Measurements from ENCODE around the gene SIKE1. TPM values are rescaled to one million over a fixed set of nuclear protein-coding genes. Genes with fewer than 3 reads are reported as not detected.
A peak's percentile ranks its signal among the peaks of the same experiment; 100 is the strongest.

Gene SIKE1
- total RNA-seq, 1 experiment from 2014 or later = 104 TPM

DNA sequence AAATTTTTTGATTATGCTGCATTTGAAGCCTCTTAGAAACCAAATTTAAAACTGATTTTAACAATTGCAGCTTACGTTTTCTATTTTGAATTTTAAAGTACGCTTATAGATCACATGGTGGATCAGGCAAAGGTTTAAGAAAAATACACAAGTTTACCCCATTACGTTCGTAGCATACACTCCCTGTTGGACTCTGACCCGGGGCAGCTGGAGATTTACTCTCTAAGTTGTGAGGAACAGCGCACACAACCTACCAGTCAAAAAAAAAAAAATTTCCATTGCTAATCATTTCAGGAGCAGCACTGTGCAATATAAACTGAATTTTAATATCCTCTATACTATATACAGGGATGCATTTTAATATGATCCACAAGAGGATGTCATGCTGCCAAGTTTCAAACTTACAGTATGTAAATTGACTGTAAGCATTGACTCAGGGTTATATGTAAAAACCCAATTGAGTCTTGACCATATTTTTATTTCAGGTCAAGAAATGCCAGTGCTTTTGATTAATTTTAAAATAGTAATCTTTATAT is 43.1 kb downstream of the SIKE1 start:
- peaks cover 33% of the 10 kb centered on the region for H3K79me2 ChIP-seq (ENCODE audit: low read length)

DNA sequence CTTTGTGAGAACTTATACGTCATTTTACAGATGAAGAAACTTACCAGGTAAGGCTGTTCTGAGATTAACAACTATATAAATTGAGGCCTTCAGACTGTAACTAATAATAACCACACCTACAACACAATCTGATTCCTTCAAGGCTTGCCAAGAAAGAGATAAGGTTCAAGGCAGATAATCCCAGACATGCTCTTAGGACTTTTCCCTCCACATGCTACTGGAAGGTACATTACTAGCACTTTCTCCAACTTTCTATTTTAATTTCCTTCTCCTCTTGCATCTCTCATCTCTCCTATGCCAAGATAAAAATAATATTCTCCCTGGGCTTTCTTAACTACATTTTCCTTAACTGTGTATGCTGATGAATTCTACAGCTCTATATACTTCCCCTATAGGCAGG is 45.0 kb downstream of the SIKE1 start:
- H3F3A ChIP-seq (ENCODE audit: low read length, unreplicated experiment) = no peaks in the 10 kb centered on the region
- ATAC-seq (no peak), DNase-seq (no peak)
- CTCF ChIA-PET = no interaction called here
- H2AFZ ChIP-seq (ENCODE audit: low read length) = no peak overlapping the region
- H3K9me3 ChIP-seq (ENCODE audit: low read length) = no peaks in the 10 kb centered on the region
- no TSS peak for BruUV-seq (replicated peaks)
- H3K27ac ChIP-seq (ENCODE audit: low read length) = no peak overlapping the region
- H3K36me3 ChIP-seq (ENCODE audit: low read depth, low read length) = peaks cover 83% of the 10 kb centered on the region
- intact Hi-C loops (cut with micrococcal nuclease) = no loop called here
- no peaks in the 10 kb centered on the region for H3K27me3 ChIP-seq (ENCODE audit: low read length)
- peaks cover 2% of the 10 kb centered on the region; the same call in 1 of the 2 replicates for H4K20me1 ChIP-seq (ENCODE audit: low read length)
- H3K4me3 ChIP-seq (ENCODE audit: low read length) = no peak overlapping the region
- H3K4me1 ChIP-seq (ENCODE audit: insufficient read depth, low read length) = no peaks in the 10 kb centered on the region
- H3K4me2 ChIP-seq (ENCODE audit: low read length) = no peak overlapping the region
- POLR2A ChIA-PET (ENCODE audit: unreplicated experiment) = no interaction called here
- H3K79me2 ChIP-seq (ENCODE audit: low read length) = peaks cover 14% of the 10 kb centered on the region
- TF ChIP-seq EZH2phosphoT487 (IDR thresholded peaks at IDR 0.05; ENCODE audit: borderline replicate concordance, low read length) (no peak), EZH2 (IDR thresholded peaks at IDR 0.05; ENCODE audit: low read length, unreplicated experiment) (no peak)
- TF ChIP-seq, protein P1, sequence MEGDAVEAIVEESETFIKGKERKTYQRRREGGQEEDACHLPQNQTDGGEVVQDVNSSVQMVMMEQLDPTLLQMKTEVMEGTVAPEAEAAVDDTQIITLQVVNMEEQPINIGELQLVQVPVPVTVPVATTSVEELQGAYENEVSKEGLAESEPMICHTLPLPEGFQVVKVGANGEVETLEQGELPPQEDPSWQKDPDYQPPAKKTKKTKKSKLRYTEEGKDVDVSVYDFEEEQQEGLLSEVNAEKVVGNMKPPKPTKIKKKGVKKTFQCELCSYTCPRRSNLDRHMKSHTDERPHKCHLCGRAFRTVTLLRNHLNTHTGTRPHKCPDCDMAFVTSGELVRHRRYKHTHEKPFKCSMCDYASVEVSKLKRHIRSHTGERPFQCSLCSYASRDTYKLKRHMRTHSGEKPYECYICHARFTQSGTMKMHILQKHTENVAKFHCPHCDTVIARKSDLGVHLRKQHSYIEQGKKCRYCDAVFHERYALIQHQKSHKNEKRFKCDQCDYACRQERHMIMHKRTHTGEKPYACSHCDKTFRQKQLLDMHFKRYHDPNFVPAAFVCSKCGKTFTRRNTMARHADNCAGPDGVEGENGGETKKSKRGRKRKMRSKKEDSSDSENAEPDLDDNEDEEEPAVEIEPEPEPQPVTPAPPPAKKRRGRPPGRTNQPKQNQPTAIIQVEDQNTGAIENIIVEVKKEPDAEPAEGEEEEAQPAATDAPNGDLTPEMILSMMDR (conservative IDR thresholded peaks at IDR 0.05; ENCODE audit: low read depth, low read length) = no peak
- H3K9ac ChIP-seq (ENCODE audit: low read length) = no peak overlapping the region
- no peaks in the 10 kb centered on the region for H3K9me2 ChIP-seq (replicated peaks; ENCODE audit: low read length)

More for the DNA sequence above, 43.1 kb downstream of the SIKE1 start:
- Histone ChIP-seq H3K9me2 (replicated peaks; ENCODE audit: low read length) (no peaks in the 10 kb centered on the region), H3K4me1 (ENCODE audit: insufficient read depth, low read length) (no peaks in the 10 kb centered on the region), H3K36me3 (ENCODE audit: low read depth, low read length) (peaks cover 81% of the 10 kb centered on the region), H3K27me3 (ENCODE audit: low read length) (no peaks in the 10 kb centered on the region), H3K9me3 (ENCODE audit: low read length) (no peaks in the 10 kb centered on the region), H3K4me3 (ENCODE audit: low read length) (no peak overlapping the region), H4K20me1 (ENCODE audit: low read length) (peaks cover 13% of the 10 kb centered on the region; the same call in 1 of the 2 replicates), H3K4me2 (ENCODE audit: low read length) (no peak overlapping the region), H3F3A (ENCODE audit: low read length, unreplicated experiment) (no peaks in the 10 kb centered on the region), H3K9ac (ENCODE audit: low read length) (no peak overlapping the region), H2AFZ (ENCODE audit: low read length) (no peak overlapping the region), H3K27ac (ENCODE audit: low read length) (no peak overlapping the region)
- BruUV-seq (replicated peaks) = no TSS peak
- intact Hi-C loops (cut with micrococcal nuclease) = no loop called here
- no peak for TF ChIP-seq EZH2phosphoT487 (IDR thresholded peaks at IDR 0.05; ENCODE audit: borderline replicate concordance, low read length)
- TF ChIP-seq, protein P1 (conservative IDR thresholded peaks at IDR 0.05; ENCODE audit: low read depth, low read length) = no peak
- no peak for TF ChIP-seq EZH2 (IDR thresholded peaks at IDR 0.05; ENCODE audit: low read length, unreplicated experiment)
- ChIA-PET CTCF (no interaction called here), POLR2A (ENCODE audit: unreplicated experiment) (no interaction called here)
- DNase-seq (no peak), ATAC-seq (no peak)

DNA sequence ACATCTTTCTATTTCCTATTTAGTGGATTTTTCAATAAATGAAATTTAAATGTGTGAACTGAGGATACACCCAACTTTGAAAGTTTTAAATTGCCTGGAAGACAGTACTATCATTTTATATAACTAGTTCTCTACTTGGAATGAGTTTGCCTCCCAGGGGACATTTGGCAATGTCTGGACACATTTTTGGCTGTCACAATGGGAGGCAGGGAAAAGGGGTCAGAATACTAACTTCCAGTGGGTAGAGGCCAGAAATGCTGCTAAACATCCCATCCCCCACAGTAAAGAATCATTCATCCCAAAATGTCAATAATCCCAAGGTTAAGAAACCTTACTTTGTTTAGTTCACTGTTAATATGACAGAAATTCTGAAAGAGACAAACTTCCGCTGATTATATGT is 50.7 kb downstream of the SIKE1 start:
- Histone ChIP-seq H3K9ac (ENCODE audit: low read length) (no peak overlapping the region), H3K27me3 (ENCODE audit: low read length) (no peaks in the 10 kb centered on the region), H3F3A (ENCODE audit: low read length, unreplicated experiment) (no peaks in the 10 kb centered on the region), H3K4me2 (ENCODE audit: low read length) (no peak overlapping the region), H3K79me2 (ENCODE audit: low read length) (peaks cover 4% of the 10 kb centered on the region; the same call in 1 of the 2 replicates), H4K20me1 (ENCODE audit: low read length) (no peaks in the 10 kb centered on the region; the same call in 1 of the 2 replicates), H3K4me3 (ENCODE audit: low read length) (no peak overlapping the region), H3K9me2 (replicated peaks; ENCODE audit: low read length) (no peaks in the 10 kb centered on the region), H3K36me3 (ENCODE audit: low read depth, low read length) (peaks cover 94% of the 10 kb centered on the region), H3K9me3 (ENCODE audit: low read length) (no peaks in the 10 kb centered on the region), H2AFZ (ENCODE audit: low read length) (no peak overlapping the region), H3K27ac (ENCODE audit: low read length) (no peak overlapping the region), H3K4me1 (ENCODE audit: insufficient read depth, low read length) (no peaks in the 10 kb centered on the region)
- no peak for TF ChIP-seq EZH2 (IDR thresholded peaks at IDR 0.05; ENCODE audit: low read length, unreplicated experiment)
- TF ChIP-seq, protein P1 (conservative IDR thresholded peaks at IDR 0.05; ENCODE audit: low read depth, low read length) = no peak
- no peak for TF ChIP-seq EZH2phosphoT487 (IDR thresholded peaks at IDR 0.05; ENCODE audit: borderline replicate concordance, low read length)
- ChIA-PET CTCF (no interaction called here), POLR2A (ENCODE audit: unreplicated experiment) (no interaction called here)
- intact Hi-C loops (cut with micrococcal nuclease) = no loop called here
- DNase-seq (no peak), ATAC-seq (no peak)
- TSS peak; percentile 7 for BruUV-seq (replicated peaks)

All from PC-3 (cell line).